ENCODE results near the gene ARHGEF26.

ARHGEF26 gene

DNA sequence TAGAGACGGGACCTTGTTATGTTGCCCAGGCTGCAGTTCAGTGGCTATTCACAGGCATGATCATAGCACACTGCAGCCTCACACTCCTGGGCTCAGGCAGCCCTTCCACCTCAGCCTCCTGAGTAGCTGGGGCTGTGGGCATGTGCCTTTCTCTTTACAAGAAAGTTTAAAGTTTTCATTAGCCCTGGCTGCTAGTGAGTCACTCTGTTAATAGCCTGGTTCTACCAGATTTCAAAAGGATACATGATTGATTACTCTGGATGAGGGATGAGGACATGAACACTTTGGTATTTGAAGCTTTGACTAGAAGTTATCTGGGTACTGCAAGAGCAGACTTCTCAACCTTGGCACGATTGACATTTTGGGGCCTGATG is 108.0 kb downstream of the ARHGEF26 start:
- no peak overlapping the region for H3K27ac Mint-ChIP-seq
- H3K36me3 Mint-ChIP-seq = no peaks in the 10 kb centered on the region
- H3K9me3 Mint-ChIP-seq = no peaks in the 10 kb centered on the region
- H3K4me1 Mint-ChIP-seq = no peaks in the 10 kb centered on the region
- no peak for ATAC-seq
- H3K4me3 Mint-ChIP-seq = no peak overlapping the region
- peaks cover 11% of the 10 kb centered on the region for H3K27me3 Mint-ChIP-seq

GRCh38 chr3:154235330-154235729 is 114.1 kb downstream of the ARHGEF26 start:
- H3K36me3 Mint-ChIP-seq = no peaks in the 10 kb centered on the region
- H3K4me1 Mint-ChIP-seq = no peaks in the 10 kb centered on the region
- H3K27ac Mint-ChIP-seq = no peak overlapping the region
- H3K4me3 Mint-ChIP-seq = no peak overlapping the region
- ATAC-seq = no peak
- no peaks in the 10 kb centered on the region for H3K9me3 Mint-ChIP-seq
- peaks cover 36% of the 10 kb centered on the region for H3K27me3 Mint-ChIP-seq

DNA sequence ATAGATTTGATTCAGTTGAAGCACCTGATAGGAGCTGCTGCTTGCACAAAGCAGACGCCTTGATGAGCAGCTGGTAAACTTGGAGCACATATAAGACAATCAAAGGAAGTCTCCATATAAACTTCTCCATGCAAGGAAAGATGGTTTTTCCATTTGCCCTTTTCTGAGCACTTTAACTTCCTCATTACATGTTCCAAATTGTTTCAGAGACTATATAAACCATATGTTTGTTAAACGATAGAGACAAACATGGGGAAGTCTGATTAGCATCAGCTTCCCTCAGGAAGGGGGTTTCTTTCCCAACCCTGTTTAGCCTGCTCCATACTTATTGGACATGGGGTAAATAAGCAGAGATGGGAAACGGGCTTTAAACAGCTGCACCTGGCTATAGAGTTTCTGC is 115.1 kb downstream of the ARHGEF26 start:
- H3K27ac Mint-ChIP-seq = no peak overlapping the region
- peaks cover 36% of the 10 kb centered on the region for H3K27me3 Mint-ChIP-seq
- ATAC-seq = no peak
- no peaks in the 10 kb centered on the region for H3K9me3 Mint-ChIP-seq
- H3K36me3 Mint-ChIP-seq = no peaks in the 10 kb centered on the region
- no peak overlapping the region for H3K4me3 Mint-ChIP-seq
- no peaks in the 10 kb centered on the region for H3K4me1 Mint-ChIP-seq

GRCh38 chr3:154240235-154240634 is 119.0 kb downstream of the ARHGEF26 start:
- no peak for ATAC-seq
- Mint-ChIP-seq H3K4me1 (no peaks in the 10 kb centered on the region), H3K27ac (no peak overlapping the region), H3K36me3 (no peaks in the 10 kb centered on the region), H3K4me3 (no peak overlapping the region), H3K9me3 (no peaks in the 10 kb centered on the region), H3K27me3 (peaks cover 17% of the 10 kb centered on the region)

- no peaks in the 10 kb centered on the region for H3K9me3 Mint-ChIP-seq
- H3K36me3 Mint-ChIP-seq = no peaks in the 10 kb centered on the region
- no peak overlapping the region for H3K27ac Mint-ChIP-seq
- no peak overlapping the region for H3K4me3 Mint-ChIP-seq
- ATAC-seq = no peak
- no peaks in the 10 kb centered on the region for H3K4me1 Mint-ChIP-seq
- peaks cover 16% of the 10 kb centered on the region for H3K27me3 Mint-ChIP-seq
Measured at GRCh38 chr3:154241496-154241895, 120.3 kb downstream of the ARHGEF26 start.

- no peaks in the 10 kb centered on the region for H3K9me3 Mint-ChIP-seq
- no peak for ATAC-seq
- peaks cover 16% of the 10 kb centered on the region for H3K27me3 Mint-ChIP-seq
- H3K36me3 Mint-ChIP-seq = peaks cover 7% of the 10 kb centered on the region
- no peak overlapping the region for H3K4me3 Mint-ChIP-seq
- H3K27ac Mint-ChIP-seq = no peak overlapping the region
- H3K4me1 Mint-ChIP-seq = no peaks in the 10 kb centered on the region
Measured at GRCh38 chr3:154242766-154243165, 121.6 kb downstream of the ARHGEF26 start.

DNA sequence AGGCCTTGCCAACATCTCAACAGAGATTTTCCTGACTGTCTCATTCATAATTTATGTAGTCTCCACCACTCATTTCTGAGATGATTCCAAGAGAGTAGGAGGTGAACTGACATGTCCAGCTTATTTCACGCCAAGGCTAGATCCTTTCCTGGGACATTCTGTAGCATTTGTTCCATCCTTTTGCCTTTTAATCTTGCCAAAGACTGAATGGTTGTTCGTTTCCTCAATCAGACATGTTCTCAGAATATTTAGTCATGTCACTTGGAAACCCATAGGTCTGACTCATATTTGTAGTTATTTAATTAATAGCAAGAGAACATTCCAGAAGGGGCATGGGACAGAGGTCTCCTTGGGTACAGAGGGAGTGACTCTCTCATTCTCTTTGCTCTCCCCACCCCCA is 122.2 kb downstream of the ARHGEF26 start:
- no peaks in the 10 kb centered on the region for H3K4me1 Mint-ChIP-seq
- H3K27ac Mint-ChIP-seq = no peak overlapping the region

GRCh38 chr3:154244644-154245043 is 123.5 kb downstream of the ARHGEF26 start:
- no peak for ATAC-seq
- H3K9me3 Mint-ChIP-seq = no peaks in the 10 kb centered on the region
- peaks cover 7% of the 10 kb centered on the region for H3K36me3 Mint-ChIP-seq
- no peaks in the 10 kb centered on the region for H3K4me1 Mint-ChIP-seq
- peaks cover 3% of the 10 kb centered on the region for H3K27me3 Mint-ChIP-seq
- no peak overlapping the region for H3K4me3 Mint-ChIP-seq
- H3K27ac Mint-ChIP-seq = no peak overlapping the region

More for the DNA sequence above, 122.2 kb downstream of the ARHGEF26 start:
- ATAC-seq = no peak
- H3K9me3 Mint-ChIP-seq = no peaks in the 10 kb centered on the region
- peaks cover 7% of the 10 kb centered on the region for H3K36me3 Mint-ChIP-seq
- peaks cover 16% of the 10 kb centered on the region for H3K27me3 Mint-ChIP-seq
- no peak overlapping the region for H3K4me3 Mint-ChIP-seq

DNA sequence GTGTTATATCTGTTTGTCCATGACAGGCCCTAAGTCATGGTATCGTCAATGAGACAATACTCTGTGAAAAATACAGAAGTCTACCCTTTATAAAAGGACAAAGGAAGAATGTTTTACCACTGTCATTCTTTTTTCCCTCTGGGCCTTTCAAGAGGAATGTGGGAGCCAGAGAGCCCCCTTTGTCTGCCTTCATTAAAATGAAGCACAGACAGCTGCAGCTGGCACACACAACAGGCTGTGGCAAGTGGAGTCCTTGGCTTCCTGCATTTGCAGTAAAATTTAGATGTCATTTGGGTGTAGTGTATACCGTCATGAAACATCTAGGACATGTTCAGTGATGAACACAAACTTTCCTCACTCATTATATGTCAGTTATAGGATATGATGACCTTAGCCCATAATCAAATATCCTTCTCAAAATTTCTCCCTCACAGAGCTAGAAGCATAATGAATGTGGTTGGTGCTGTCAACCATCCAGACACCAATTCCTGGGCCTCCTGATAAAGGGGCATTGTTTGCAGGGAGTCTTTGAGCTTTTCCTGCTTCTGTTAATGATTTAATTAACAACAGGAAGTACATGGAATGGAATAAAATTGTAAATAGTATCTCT is 126.7 kb downstream of the ARHGEF26 start:
- Mint-ChIP-seq H3K27me3 (no peaks in the 10 kb centered on the region), H3K9me3 (no peaks in the 10 kb centered on the region), H3K4me1 (peaks cover 2% of the 10 kb centered on the region), H3K27ac (no peak overlapping the region), H3K4me3 (no peak overlapping the region), H3K36me3 (peaks cover 26% of the 10 kb centered on the region)
- no peak for ATAC-seq

DNA sequence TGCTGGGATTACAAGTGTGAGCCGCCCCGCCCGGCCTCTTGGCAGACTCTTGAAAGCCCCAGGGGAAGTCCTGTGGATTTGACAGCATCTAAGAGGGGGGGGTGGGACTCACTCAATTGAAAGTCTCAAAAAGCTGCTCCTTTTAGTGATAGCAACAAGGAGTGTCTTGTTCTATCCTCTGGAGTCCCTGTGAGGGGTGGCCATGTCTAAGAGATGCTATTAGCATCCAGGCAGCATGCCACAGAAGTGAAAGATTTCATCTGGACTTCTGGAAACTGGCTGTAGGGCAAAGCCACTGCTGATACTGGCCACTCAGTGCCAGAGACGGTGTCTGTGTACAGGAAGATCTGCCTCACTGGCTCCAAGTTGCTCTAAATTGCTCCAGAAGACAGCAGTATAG is 129.1 kb downstream of the ARHGEF26 start:
- H3K36me3 Mint-ChIP-seq = peaks cover 32% of the 10 kb centered on the region
- no peaks in the 10 kb centered on the region for H3K27me3 Mint-ChIP-seq
- no peak for ATAC-seq
- no peak overlapping the region for H3K4me3 Mint-ChIP-seq
- H3K4me1 Mint-ChIP-seq = peaks cover 5% of the 10 kb centered on the region
- H3K9me3 Mint-ChIP-seq = no peaks in the 10 kb centered on the region
- no peak overlapping the region for H3K27ac Mint-ChIP-seq

GRCh38 chr3:154251610-154252009 is 130.4 kb downstream of the ARHGEF26 start:
- ATAC-seq = no peak
- Mint-ChIP-seq H3K9me3 (no peaks in the 10 kb centered on the region), H3K27ac (no peak overlapping the region), H3K27me3 (no peaks in the 10 kb centered on the region), H3K36me3 (peaks cover 42% of the 10 kb centered on the region), H3K4me1 (peaks cover 5% of the 10 kb centered on the region), H3K4me3 (no peak overlapping the region)

- ATAC-seq = no peak
- Mint-ChIP-seq H3K9me3 (no peaks in the 10 kb centered on the region), H3K4me3 (no peak overlapping the region), H3K4me1 (peaks cover 5% of the 10 kb centered on the region), H3K27me3 (no peaks in the 10 kb centered on the region), H3K27ac (no peak overlapping the region), H3K36me3 (peaks cover 45% of the 10 kb centered on the region)
Measured at GRCh38 chr3:154252759-154253638, 131.8 kb downstream of the ARHGEF26 start.

GRCh38 chr3:154254527-154254926 is 133.3 kb downstream of the ARHGEF26 start:
- H3K27me3 Mint-ChIP-seq = no peaks in the 10 kb centered on the region
- no peaks in the 10 kb centered on the region for H3K9me3 Mint-ChIP-seq
- H3K4me3 Mint-ChIP-seq = no peak overlapping the region
- peaks cover 5% of the 10 kb centered on the region for H3K4me1 Mint-ChIP-seq
- ATAC-seq = no peak
- H3K36me3 Mint-ChIP-seq = peaks cover 60% of the 10 kb centered on the region
- H3K27ac Mint-ChIP-seq = no peak overlapping the region

DNA sequence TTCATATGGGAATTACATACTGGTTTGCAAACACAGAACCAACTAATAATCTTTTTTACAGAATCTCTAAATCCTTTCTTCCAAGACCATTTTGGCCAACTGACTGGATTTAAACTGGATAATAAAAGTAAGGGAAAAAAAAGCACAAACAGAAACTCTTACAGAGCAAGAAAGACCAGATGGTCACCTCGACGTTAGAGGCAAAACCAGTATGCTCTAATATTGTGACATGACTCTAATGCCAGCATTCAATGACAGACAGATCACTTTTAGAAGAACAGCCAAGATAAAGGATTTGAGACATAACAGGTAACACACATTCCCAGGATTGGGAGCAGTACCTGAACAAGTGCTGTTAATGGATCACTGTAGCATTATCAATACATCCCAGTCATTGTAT is 152.2 kb downstream of the ARHGEF26 start:
- no peak overlapping the region for H3K4me3 Mint-ChIP-seq
- H3K27ac Mint-ChIP-seq = no peak overlapping the region
- H3K4me1 Mint-ChIP-seq = no peaks in the 10 kb centered on the region
- H3K27me3 Mint-ChIP-seq = no peaks in the 10 kb centered on the region
- H3K9me3 Mint-ChIP-seq = peaks cover 1% of the 10 kb centered on the region
- H3K36me3 Mint-ChIP-seq = peaks cover 69% of the 10 kb centered on the region
- ATAC-seq = no peak

DNA sequence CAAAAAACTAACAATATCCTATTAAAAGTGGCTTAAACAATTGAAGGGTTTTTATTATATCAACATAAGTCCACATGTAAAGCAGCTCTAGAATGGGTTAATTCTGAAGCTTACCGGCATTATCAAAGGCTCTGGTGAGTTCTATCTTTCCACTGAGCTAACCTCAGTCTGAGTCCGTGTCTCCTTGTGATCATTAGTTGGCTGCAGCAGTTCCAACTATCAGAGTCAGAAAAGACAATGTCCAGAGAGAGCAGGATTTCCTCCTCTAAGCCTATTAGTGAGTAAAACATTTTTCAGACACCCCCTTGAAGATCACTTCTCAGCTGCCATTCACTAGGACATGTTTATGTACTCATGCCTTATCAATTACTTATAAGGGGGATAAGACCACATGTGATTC is 153.2 kb downstream of the ARHGEF26 start:
- Mint-ChIP-seq H3K36me3 (peaks cover 68% of the 10 kb centered on the region), H3K4me3 (no peak overlapping the region), H3K9me3 (no peaks in the 10 kb centered on the region), H3K27ac (no peak overlapping the region), H3K27me3 (no peaks in the 10 kb centered on the region), H3K4me1 (no peaks in the 10 kb centered on the region)
- no peak for ATAC-seq

GRCh38 chr3:154275292-154275691 is 154.1 kb downstream of the ARHGEF26 start:
- H3K9me3 Mint-ChIP-seq = no peaks in the 10 kb centered on the region
- no peaks in the 10 kb centered on the region for H3K27me3 Mint-ChIP-seq
- H3K36me3 Mint-ChIP-seq = peaks cover 67% of the 10 kb centered on the region
- H3K27ac Mint-ChIP-seq = no peak overlapping the region
- no peak for ATAC-seq
- no peaks in the 10 kb centered on the region for H3K4me1 Mint-ChIP-seq
- no peak overlapping the region for H3K4me3 Mint-ChIP-seq
